Spinal cord (tissue), 10 donors: ENCODE measurements around the gene PIP5K1C. TPM values are rescaled to one million over a fixed set of nuclear protein-coding genes. Genes with fewer than 3 reads are reported as not detected.
"Not testable (repeated sequence)": the region's sequence is repeated elsewhere in the genome, so short reads cannot be mapped to it uniquely, and the experiment has no call there.

Experiments
- DNase-seq, 6 donors: peaks; one replicate each; pipeline versions ENCODE4 v3.0.0 to v3.0.0-alpha.2; 2013 to 2015; ENCODE audit warnings: low spot score in 6 of 6, low read depth in 4 of 6
- H3K27ac ChIP-seq: one replicate; pipeline ENCODE4 v1.5.1; 2013; ENCODE audit warnings: low read depth, low read length, control low read depth
- H3K27me3 ChIP-seq: one replicate; pipeline ENCODE4 v1.6.1; 2013; ENCODE audit warnings: low read length; ENCODE audit not compliant: control insufficient read depth, insufficient read depth
- H3K36me3 ChIP-seq: one replicate; pipeline ENCODE4 v1.6.1; 2013; ENCODE audit warnings: low read length; ENCODE audit not compliant: control insufficient read depth, insufficient read depth
- H3K4me1 ChIP-seq: one replicate; pipeline ENCODE4 v1.6.1; 2013; ENCODE audit warnings: low read length; ENCODE audit not compliant: control insufficient read depth, insufficient read depth
- H3K4me3 ChIP-seq: one replicate; pipeline ENCODE4 v1.5.1; 2013; ENCODE audit warnings: low read depth, low read length, control low read depth
- H3K9me3 ChIP-seq: one replicate; pipeline ENCODE4 v1.6.1; 2013; ENCODE audit warnings: low read length; ENCODE audit not compliant: control insufficient read depth, insufficient read depth
- whole genome bisulfite sequencing: methylation state at CpG from one replicate; pipeline ENCODE4 v1.1.5; 2013; ENCODE audit warnings: missing lambda C conversion rate; ENCODE audit not compliant: insufficient coverage; 5-methylcytosine and 5-hydroxymethylcytosine counted together
- polyA plus RNA-seq, 2 donors: library from polyadenylated mRNA; unstranded; fragments of 120-200 nt; gene quantifications; one replicate each; pipeline ENCODE4 v1.2.1, GENCODE V29; 2013; ENCODE audit not compliant: insufficient read length in 2 of 2
- total RNA-seq, 2 donors: library from RNA; depleted of rRNA in 1 of 2; stranded (reverse); fragments of 120-200 nt in 1 of 2; fragments of >200 nt in 1 of 2; gene quantifications; one replicate each; pipeline versions ENCODE4 v1.2.3 to v1.2.4, GENCODE V29; 2013 to 2014
- donor health status: healthy.

The PIP5K1C gene
- total and polyA plus RNA-seq, 4 donors = 25.4 to 91.1 (median 56.0) TPM

DNA sequence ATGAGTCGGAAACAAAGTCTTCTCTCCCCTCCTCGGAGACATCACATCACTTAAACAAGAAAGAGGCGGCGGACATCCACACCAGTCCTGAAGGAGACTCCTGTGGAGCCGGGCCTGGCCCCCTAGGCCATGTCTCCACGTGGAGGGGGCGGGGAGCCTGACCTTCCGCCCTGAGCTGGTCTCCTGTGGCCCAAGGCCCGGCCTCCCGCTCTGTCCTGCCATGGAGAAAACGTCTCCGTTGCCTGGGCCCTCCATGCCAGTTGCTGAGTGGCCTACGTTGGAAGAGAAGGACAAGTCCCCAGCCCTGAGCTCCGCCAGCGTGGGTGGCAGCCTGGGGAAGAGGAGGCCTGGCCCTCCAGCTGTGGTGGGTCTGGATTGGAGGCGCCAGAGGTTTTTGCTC is 68.2 kb downstream of the PIP5K1C start:
- H3K4me1 ChIP-seq = peaks cover 4% of the 10 kb centered on the region
- H3K27me3 ChIP-seq = no peaks in the 10 kb centered on the region
- H3K27ac ChIP-seq = no peak overlapping the region
- peaks cover 68% of the 10 kb centered on the region for H3K36me3 ChIP-seq
- H3K4me3 ChIP-seq = no peak overlapping the region
- no peaks in the 10 kb centered on the region for H3K9me3 ChIP-seq
- 86% methylated on average over 13 of the region's 16 CpGs for WGBS
- no peak for DNase-seq

DNA sequence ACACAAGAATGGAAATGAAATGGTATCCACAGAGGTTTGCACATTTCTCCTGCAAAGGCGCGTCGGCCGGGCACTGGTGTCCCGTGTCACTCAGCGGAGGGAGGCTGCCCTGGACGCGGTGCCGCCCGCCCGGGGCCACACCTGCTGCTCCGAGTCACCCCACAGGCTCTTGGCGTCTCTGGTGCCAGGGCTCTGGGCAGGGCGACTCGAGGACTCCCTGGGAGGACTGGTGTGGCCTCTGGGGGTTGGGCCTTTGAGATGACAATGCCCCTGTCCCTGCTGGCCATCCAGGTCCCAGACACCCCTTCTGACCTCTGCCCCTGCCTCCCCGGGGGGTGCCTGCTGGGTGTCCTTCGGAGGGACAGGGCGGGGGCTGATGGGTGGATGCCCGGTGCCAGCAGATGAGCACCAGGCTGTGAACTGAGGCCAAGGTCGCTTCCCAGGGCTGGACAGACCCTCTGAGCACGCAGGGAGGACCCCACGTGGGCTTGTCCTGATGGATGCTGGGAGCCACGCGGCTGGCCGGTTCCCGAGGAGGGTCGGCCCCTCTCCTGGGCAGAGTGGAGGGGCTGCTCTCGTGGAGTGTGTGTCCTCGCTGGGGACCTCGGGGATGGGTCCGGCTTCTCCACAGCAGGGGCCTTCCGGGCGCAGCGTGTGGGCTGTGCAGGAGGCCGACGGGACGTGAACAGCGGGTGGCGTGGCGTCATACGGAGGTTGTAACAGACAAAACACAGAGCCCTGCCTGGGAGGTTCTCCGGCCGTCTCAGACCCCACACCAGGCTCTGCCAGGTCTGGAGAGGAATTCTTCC is 69.0 kb downstream of the PIP5K1C start:
- peaks cover 8% of the 10 kb centered on the region for H3K4me1 ChIP-seq
- peaks cover 60% of the 10 kb centered on the region for H3K36me3 ChIP-seq
- H3K27me3 ChIP-seq = no peaks in the 10 kb centered on the region
- no peak overlapping the region for H3K27ac ChIP-seq
- H3K9me3 ChIP-seq = no peaks in the 10 kb centered on the region
- 90% methylated on average over 36 of the region's 43 CpGs for WGBS
- no peak overlapping the region for H3K4me3 ChIP-seq
- DNase-seq = no peak

DNA sequence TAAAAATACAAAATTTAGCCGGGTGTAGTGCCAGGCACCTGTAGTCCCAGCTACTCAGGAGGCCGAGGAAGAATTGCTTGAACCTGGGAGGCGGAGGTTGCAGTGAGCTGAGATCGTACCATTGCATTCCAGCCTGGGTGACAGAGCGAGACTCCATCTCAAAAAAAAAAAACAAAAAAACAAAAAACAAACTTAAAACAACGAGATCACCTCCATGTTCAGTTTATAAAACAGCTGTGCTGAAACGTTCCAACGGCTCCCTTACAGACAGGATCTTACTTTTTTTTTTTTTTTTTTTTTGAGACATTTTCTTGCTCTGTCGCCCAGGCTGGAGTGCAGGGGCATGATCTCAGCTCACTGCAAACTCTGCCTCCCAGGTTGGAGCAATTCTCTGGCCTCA is 71.5 kb downstream of the PIP5K1C start:
- not testable (repeated sequence) for H3K27ac ChIP-seq, H3K27me3 ChIP-seq, H3K9me3 ChIP-seq, H3K4me3 ChIP-seq, DNase-seq
- peaks cover 28% of the 10 kb centered on the region for H3K4me1 ChIP-seq
- H3K36me3 ChIP-seq = peaks cover 47% of the 10 kb centered on the region
- 79% methylated on average over 7 of the region's 9 CpGs for WGBS

DNA sequence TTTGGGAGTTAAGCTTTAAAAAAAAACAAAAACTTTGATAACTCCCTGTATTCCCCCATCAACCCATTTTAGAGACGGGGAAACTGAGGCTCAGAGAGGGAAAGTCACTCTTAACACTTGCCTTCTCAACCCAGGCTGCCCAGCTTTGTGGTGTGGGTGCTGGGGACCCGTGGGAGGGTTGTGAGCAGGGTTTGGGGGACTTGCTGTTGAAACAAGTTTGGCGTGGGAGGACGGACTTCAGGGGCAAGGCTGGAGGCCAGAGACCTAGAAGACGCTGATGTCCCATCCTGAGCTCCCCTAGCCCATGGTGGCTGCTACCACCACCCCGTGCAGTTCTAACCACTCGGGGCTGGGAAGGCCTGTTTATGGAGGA is 72.9 kb downstream of the PIP5K1C start:
- Histone ChIP-seq H3K4me1 (peaks cover 28% of the 10 kb centered on the region), H3K27me3 (no peaks in the 10 kb centered on the region), H3K27ac (no peak overlapping the region), H3K9me3 (no peaks in the 10 kb centered on the region), H3K36me3 (peaks cover 47% of the 10 kb centered on the region), H3K4me3 (peak overlapping the region; percentile 74)
- 81% methylated on average over 3 of the region's 7 CpGs for WGBS
- DNase-seq = no peak

DNA sequence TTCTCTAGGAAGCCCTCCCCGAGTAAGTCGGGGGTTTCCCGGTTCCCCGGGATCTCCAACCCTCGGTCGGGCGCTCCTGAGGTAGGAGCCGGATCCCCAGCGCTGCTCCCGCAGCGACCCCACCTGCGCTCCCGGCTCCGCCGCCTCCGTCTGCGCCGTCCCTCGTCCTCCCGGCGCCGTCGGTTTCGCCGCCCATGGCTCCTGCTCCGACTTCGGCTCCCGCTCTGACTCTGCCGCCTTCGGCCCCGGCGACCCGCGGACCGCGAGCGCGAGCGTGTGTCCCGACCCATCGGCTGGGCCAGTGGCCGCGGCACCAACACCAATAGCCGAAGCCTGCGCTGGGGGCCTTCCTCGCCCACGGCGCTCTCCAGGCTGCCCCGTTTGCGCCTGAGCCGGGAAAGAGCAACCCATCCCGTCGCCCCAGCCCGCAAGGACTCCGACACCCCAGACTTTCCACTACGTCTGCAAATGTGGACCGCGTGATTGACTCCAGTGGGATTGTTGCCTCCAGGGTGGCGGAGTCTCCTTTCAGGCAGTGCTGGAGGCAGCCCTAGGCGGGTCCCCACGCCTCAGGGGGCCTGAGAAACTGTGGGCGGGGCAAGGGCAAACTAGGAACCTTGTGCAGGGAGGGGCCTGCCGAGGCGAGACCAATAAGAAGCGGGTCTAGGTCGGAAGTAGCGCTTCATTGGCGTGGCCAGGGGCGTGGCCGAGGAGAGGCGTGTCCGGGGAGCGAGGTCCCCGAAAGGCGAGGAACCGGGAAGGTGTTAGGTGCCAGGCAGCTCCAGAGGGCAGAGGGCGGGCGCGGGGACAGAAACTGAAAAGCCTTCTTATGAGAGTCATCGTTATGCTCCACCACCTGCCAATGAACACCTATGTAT is 73.6 kb downstream of the PIP5K1C start, which contains the start of gene CACTIN:
Gene CACTIN (minus strand): TSS at position 318 of the 878 bp plus-strand sequence. CDS start 28 bp downstream, at position 290.
- Histone ChIP-seq H3K4me1 (peaks cover 28% of the 10 kb centered on the region), H3K36me3 (peaks cover 47% of the 10 kb centered on the region), H3K4me3 (peak within 1 kb of the TSS; percentile 74), H3K27me3 (no peaks in the 10 kb centered on the region), H3K9me3 (no peaks in the 10 kb centered on the region), H3K27ac (peak within 1 kb of the TSS; percentile 99)
- WGBS = 0% methylated on average over 76 of the region's 80 CpGs
- DNase-seq = peak; percentile 92 to 99 (median 96)

DNA sequence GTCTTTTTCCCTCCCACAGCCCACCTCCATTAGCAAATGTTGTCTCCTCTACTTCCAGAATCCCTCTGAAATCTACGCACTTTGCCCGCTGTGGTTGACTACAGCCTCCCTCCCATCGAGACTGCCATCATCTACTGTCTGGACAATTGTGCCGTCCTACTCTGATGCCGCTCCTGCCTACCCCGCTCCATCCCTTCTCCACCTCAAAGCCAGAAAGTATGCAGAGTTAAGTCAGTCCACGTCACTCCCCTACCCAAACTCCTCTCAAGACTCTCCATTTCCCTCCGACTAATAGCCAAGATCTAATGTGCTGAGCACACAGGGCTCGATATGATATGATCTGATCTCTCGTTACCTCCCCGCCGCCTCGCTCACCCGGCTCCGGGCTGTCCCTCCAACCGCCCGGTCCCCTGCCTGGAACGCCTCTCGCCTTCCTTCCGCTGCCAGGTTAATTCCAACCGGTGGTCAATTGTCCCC is 74.2 kb downstream of the PIP5K1C start:
- H3K4me1 ChIP-seq = peaks cover 28% of the 10 kb centered on the region
- H3K4me3 ChIP-seq = peak overlapping the region; percentile 74
- WGBS = 1% methylated on average over 21 of the region's 21 CpGs
- no peaks in the 10 kb centered on the region for H3K27me3 ChIP-seq
- H3K36me3 ChIP-seq = peaks cover 47% of the 10 kb centered on the region
- peak overlapping the region; percentile 99 for H3K27ac ChIP-seq
- DNase-seq = no peak
- no peaks in the 10 kb centered on the region for H3K9me3 ChIP-seq

DNA sequence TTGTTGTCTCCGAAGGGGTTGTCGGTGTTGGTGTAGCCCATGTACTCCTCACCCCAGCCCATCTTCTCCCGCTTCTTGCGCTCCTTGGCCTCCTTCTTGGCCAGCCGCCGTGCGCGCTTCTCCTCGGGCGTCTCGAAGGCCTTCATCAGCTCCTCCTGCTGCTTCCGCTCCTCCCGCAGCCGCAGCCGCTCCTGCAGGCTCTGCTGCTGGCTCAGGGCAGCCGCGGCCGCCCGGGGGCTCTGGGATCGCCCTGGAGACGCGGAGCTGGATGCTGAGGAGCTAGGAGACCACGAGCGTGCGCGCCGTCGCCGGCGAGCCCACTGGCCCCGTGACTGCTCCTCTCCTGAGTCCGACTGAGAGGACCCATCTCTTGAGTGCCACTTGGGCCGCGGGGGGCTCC is 76.6 kb downstream of the PIP5K1C start:
- no peaks in the 10 kb centered on the region for H3K27me3 ChIP-seq
- no peaks in the 10 kb centered on the region for H3K9me3 ChIP-seq
- H3K4me1 ChIP-seq = peaks cover 28% of the 10 kb centered on the region
- no peak for DNase-seq
- H3K4me3 ChIP-seq = no peak overlapping the region
- peaks cover 57% of the 10 kb centered on the region for H3K36me3 ChIP-seq
- 92% methylated on average over 34 of the region's 34 CpGs for WGBS
- H3K27ac ChIP-seq = no peak overlapping the region

DNA sequence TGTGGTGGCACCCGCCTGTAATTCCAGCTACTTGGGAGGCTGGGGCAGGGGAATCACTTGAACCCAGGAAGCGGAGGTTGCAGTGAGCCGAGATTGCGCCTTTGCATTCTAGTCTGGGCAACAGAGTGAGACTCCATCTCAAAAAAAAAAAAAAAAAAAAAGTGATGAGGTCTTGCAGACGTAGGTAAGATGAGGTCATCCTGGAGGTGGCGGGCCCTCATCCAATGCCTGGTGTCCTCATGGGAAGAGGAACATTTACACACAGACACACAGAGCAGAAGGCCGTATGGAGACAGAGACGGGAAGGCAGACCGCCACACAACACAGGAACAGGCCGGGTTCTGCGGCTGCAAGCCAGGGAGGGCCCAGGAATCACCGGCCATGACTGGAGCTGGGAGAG is 78.0 kb downstream of the PIP5K1C start:
- DNase-seq = no peak
- peaks cover 72% of the 10 kb centered on the region for H3K36me3 ChIP-seq
- H3K27me3 ChIP-seq = no peaks in the 10 kb centered on the region
- WGBS = 100% methylated on average over 5 of the region's 12 CpGs
- H3K27ac ChIP-seq = no peak overlapping the region
- peaks cover 32% of the 10 kb centered on the region for H3K4me1 ChIP-seq
- no peaks in the 10 kb centered on the region for H3K9me3 ChIP-seq
- no peak overlapping the region for H3K4me3 ChIP-seq

DNA sequence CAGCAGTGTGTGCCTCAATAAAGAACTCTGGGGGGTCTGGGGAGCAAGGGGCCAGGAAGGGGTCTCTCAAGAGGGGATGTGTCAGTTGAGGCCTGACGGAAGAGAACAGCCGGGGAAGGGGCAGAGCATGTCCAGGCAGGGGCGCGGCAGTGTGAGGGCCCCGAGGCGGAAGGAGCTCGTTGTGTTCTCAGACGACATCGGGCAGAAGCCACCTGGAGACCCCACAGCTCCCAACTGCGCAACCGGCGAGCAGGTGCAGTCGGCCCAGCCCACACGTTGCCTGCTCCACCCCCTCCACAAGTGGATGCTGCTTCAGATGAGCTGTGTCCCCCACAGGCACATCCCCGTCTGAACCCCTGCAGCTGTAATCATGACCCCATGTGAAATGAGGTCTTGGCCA is 78.6 kb downstream of the PIP5K1C start:
- peaks cover 78% of the 10 kb centered on the region for H3K36me3 ChIP-seq
- 90% methylated on average over 15 of the region's 15 CpGs for WGBS
- peaks cover 27% of the 10 kb centered on the region for H3K4me1 ChIP-seq
- DNase-seq = no peak
- H3K9me3 ChIP-seq = no peaks in the 10 kb centered on the region
- no peak overlapping the region for H3K27ac ChIP-seq
- H3K4me3 ChIP-seq = no peak overlapping the region
- H3K27me3 ChIP-seq = no peaks in the 10 kb centered on the region
